Measurements from ENCODE around the gene MCC. TPM values are rescaled to one million over a fixed set of nuclear protein-coding genes. Genes with fewer than 3 reads are reported as not detected.

MCC gene
- total RNA-seq, 1 donor from 2014 or later, result 20.6 TPM

DNA sequence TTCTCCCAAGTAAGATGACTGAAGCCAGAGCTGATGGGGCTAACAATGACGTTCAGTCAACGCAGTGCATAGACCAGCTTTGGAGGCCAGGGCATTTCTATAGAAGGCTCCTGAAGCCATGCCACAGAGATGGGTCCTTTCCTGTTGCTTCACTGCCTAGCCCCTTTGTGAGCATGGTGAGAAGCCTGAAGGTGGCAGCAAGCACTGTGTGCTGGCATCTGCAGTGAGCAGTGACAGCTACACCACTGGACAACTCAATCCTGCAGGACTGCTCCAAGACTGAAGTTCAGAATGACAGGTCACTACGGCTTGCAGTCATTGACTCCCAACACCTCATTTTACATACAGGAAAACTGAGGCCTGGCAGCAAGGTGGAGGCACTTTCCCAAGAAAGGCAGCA, 282.4 kb downstream of the MCC start:
- no peak for ATAC-seq
- Histone ChIP-seq H3K9me3 (no peaks in the 10 kb centered on the region), H3K4me3 (no peak overlapping the region), H3K27ac (no peak overlapping the region), H3K4me1 (peaks cover 16% of the 10 kb centered on the region), H3K27me3 (ENCODE audit: low read depth) (no peaks in the 10 kb centered on the region), H3K36me3 (no peaks in the 10 kb centered on the region)
- TF ChIP-seq CTCF (IDR thresholded peaks at IDR 0.05), result no peak
- intact Hi-C loops (cut with DNase I), result no loop called here
- no peak for DNase-seq

GRCh38 chr5:113205323-113205722, 282.9 kb downstream of the MCC start:
- no peaks in the 10 kb centered on the region for H3K9me3 ChIP-seq
- H3K27ac ChIP-seq, result no peak overlapping the region
- intact Hi-C loops (cut with DNase I), result no loop called here
- no peak for TF ChIP-seq CTCF (IDR thresholded peaks at IDR 0.05)
- DNase-seq (no peak), ATAC-seq (no peak)
- peaks cover 16% of the 10 kb centered on the region for H3K4me1 ChIP-seq
- no peak overlapping the region for H3K4me3 ChIP-seq
- H3K27me3 ChIP-seq (ENCODE audit: low read depth), result no peaks in the 10 kb centered on the region
- no peaks in the 10 kb centered on the region for H3K36me3 ChIP-seq

- H3K4me1 ChIP-seq, result peaks cover 16% of the 10 kb centered on the region
- no peaks in the 10 kb centered on the region for H3K27me3 ChIP-seq (ENCODE audit: low read depth)
- H3K4me3 ChIP-seq, result no peak overlapping the region
- no peak for ATAC-seq
- no peaks in the 10 kb centered on the region for H3K9me3 ChIP-seq
- H3K27ac ChIP-seq, result no peak overlapping the region
- TF ChIP-seq CTCF (IDR thresholded peaks at IDR 0.05), result no peak
- intact Hi-C loops (cut with DNase I), result no loop called here
- DNase-seq, result no peak
- H3K36me3 ChIP-seq, result no peaks in the 10 kb centered on the region
Measured at GRCh38 chr5:113204525-113205161, 283.6 kb downstream of the MCC start.

GRCh38 chr5:113203916-113204315, 284.3 kb downstream of the MCC start:
- DNase-seq (no peak), ATAC-seq (no peak)
- no peaks in the 10 kb centered on the region for H3K27me3 ChIP-seq (ENCODE audit: low read depth)
- no peaks in the 10 kb centered on the region for H3K36me3 ChIP-seq
- H3K4me3 ChIP-seq, result no peak overlapping the region
- TF ChIP-seq CTCF (IDR thresholded peaks at IDR 0.05), result no peak
- intact Hi-C loops (cut with DNase I), result no loop called here
- no peak overlapping the region for H3K27ac ChIP-seq
- H3K4me1 ChIP-seq, result peaks cover 16% of the 10 kb centered on the region
- no peaks in the 10 kb centered on the region for H3K9me3 ChIP-seq

DNA sequence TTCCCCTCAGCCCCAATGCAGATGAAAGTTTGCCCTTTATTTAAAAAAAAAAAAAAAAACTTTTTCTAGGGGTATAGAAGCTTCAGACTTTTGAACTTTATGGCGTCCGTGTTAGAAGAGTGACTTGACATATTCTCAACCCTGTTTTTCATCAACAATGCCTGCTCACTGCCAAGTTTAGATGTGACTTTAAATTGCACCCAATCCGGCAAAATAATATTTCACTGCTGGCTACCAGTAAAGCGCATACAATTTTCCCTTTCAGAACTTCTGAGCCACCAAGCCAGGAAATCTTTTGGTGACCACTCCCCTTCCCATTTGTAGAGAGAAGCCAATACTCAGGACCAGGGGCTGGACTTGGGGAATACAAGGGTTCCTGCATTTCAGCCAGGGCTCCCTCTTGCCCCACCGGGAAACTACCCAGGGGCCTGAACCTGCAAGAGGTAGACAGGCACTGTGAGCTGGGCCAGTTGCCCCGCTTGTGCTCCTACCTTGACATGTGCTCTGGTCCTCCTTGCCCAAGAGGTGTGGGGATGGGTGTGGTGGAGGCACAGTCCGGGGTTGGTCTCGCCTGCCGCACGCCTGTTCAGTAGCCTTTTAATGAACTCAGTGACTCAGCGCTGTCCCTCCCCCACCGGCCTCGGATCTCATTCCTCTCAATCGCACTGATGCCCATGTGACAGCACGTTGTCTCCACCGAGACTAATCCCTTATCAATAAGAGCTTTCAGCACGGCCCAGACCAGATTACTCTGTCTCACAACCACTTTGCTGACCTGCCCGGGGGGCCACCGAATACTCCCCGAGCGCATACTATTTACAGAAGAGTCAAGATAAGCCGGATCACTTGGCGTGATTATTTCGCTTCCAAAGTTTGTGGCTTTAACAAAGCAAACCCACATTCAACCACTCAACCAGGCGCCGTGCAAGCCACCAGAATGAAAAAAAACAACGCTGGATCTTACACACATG, 285.2 kb downstream of the MCC start:
- H3K9me3 ChIP-seq, result no peaks in the 10 kb centered on the region
- ATAC-seq (peak; percentile 54 to 71), DNase-seq (no peak)
- H3K4me3 ChIP-seq, result no peak overlapping the region
- no peak for TF ChIP-seq CTCF (IDR thresholded peaks at IDR 0.05)
- H3K27me3 ChIP-seq (ENCODE audit: low read depth), result no peaks in the 10 kb centered on the region
- H3K36me3 ChIP-seq, result no peaks in the 10 kb centered on the region
- no peak overlapping the region for H3K27ac ChIP-seq
- peaks cover 16% of the 10 kb centered on the region for H3K4me1 ChIP-seq
- intact Hi-C loops (cut with DNase I), result no loop called here
